Vagina (tissue), 2 donors: ENCODE measurements around the gene TSPAN15.

ENCODE experiments used
- POLR2A ChIP-seq, 2 donors: fragments of 450-650 bp; IDR thresholded peaks; one replicate each; pipeline ENCODE4 v1.6.1; 2017; ENCODE audit warnings: antibody characterized with exemption in 2 of 2, mild to moderate bottlenecking in 2 of 2, moderate library complexity in 2 of 2
- POLR2AphosphoS5 ChIP-seq, 2 donors: sonication (generic); formaldehyde crosslinking; IDR thresholded peaks; one replicate each; pipeline ENCODE4 v1.9.0; 2017; ENCODE audit warnings: antibody characterized with exemption in 2 of 2, mild to moderate bottlenecking in 2 of 2, low read depth in 1 of 2; ENCODE audit not compliant: insufficient read depth in 1 of 2
- TF ChIP-seq, protein P1 (sequence below), 3 experiments: fragments of 450-650 bp in 2 of 3; fragments of 200-600 bp in 1 of 3; sonication (generic) in 1 of 3; IDR thresholded peaks; one replicate each; pipeline ENCODE4 v1.5.1; 2017 to 2019; ENCODE audit warnings: antibody characterized with exemption in 3 of 3, mild to moderate bottlenecking in 2 of 3, moderate library complexity in 2 of 3

DNA sequence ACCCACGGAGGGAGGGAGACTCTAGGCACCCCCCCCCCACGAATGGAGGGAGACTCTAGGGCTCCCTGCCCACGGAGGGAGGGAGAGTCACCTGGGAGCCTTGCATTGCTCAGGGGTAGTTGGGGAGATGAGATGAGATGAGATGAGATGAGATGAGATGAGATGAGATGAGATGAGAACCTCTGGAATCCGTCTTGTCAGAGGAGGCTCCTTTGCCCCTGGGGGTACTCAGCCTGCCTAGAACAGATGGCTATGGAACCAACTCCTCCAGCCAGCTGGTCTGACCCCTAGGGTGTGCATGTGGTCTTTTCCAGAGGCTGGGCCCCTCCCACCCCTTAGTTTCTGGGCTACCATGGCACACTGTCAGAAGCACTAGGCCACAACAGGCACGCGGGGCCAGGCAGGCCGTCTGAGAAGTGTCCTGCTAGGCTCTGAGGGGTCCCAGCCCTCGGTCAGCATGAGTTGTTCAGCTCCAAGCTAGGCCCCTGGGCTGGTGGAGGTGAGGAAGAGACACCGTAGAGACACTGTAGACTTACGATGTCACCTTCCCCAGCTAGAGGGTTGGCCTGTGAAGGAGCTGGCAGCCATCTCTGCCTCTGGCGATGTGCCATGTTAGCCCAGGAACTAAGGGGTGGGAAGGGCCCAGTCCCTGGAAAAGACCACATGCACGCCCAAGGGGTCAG, 8.8 kb downstream of the TSPAN15 start:
- TF ChIP-seq, protein P1, sequence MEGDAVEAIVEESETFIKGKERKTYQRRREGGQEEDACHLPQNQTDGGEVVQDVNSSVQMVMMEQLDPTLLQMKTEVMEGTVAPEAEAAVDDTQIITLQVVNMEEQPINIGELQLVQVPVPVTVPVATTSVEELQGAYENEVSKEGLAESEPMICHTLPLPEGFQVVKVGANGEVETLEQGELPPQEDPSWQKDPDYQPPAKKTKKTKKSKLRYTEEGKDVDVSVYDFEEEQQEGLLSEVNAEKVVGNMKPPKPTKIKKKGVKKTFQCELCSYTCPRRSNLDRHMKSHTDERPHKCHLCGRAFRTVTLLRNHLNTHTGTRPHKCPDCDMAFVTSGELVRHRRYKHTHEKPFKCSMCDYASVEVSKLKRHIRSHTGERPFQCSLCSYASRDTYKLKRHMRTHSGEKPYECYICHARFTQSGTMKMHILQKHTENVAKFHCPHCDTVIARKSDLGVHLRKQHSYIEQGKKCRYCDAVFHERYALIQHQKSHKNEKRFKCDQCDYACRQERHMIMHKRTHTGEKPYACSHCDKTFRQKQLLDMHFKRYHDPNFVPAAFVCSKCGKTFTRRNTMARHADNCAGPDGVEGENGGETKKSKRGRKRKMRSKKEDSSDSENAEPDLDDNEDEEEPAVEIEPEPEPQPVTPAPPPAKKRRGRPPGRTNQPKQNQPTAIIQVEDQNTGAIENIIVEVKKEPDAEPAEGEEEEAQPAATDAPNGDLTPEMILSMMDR (IDR thresholded peaks at IDR 0.05), result no peak
- no peak for TF ChIP-seq POLR2AphosphoS5 (IDR thresholded peaks at IDR 0.05; ENCODE audit: insufficient read depth in 1 of 2, low read depth in 1 of 2)
- TF ChIP-seq POLR2A (IDR thresholded peaks at IDR 0.05), result no peak
